Stimulated activated CD8-positive, alpha-beta memory T cell treated with anti-CD3 and anti-CD28 coated beads, Interleukin-12 subunit alpha, Interleukin-12 subunit beta, amount 100 ng/mL, for 24 hours (primary cell): ENCODE data around the gene PTPN9.
"Not testable (repeated sequence)": the region's sequence is repeated elsewhere in the genome, so short reads cannot be mapped to it uniquely, and the experiment has no call there.

Experiments used
- DNase-seq: peaks from one replicate; pipeline ENCODE4 v3.0.0-alpha.2; 2020; ENCODE audit errors: extremely low read depth

PTPN9 gene

DNA sequence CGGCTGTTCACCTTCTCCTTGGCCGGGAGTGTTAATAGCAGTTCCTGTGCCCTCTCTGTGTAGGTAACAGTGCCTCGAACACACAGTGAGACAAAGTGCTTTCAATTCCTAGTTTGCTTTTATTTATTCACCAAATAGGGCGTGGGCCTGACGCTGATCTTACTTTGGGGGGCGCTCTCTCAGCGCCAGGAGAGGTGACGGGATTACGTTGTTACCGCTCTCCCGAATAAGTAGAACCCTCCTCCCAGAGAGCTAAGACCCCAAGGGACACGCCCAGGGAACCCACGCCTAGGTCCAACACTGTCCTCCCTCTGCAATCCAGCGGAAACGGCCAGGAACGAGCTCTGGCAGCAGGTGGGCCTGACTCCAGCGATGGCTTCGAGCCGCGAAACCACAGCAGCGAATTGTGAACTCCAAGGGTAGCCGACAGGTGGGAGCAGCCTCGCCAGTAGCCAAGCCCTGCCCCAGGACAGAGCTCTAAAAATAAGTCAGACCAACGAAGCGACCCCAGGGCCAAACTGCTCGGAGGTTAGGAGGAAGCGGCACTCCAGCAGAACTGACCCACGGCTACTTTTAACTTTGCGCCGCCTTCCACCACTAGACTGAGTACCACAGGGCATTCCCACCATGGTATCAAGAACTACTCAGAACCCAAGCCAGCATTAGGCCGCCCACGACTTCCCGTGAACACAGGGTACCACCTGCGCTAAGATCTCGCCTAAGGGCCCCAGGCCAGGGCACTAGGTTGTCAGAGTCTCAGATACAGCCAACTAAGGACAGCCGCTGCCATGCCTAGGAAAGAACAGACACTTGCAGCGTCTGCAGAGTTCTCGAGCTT is 126.0 kb downstream of the PTPN9 start:
- DNase-seq = peak; percentile 43

DNA sequence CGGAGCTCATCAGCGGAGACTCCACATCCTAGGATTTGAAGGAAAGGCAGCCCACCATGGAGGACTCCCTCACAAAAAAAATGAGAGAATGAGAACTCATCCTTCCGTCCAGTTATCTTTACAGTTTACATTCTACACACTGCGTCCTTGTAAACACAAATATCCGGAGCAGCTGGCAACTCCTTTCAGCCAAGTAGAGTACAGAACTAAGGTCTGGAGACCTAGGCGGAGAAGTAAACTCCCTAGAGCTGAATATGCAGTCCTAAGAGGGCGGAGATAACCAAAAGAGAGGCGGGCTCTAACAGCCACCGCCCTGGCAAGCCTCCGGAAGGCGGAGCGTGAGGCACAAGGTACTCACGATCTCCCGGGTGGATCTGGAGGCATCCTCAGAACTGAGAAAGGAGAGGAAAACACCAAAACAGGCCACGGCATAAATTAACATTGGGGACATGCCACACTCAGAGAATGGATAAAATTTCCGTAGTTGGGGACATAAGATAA is 126.7 kb downstream of the PTPN9 start:
- DNase-seq = peak; percentile 35

DNA sequence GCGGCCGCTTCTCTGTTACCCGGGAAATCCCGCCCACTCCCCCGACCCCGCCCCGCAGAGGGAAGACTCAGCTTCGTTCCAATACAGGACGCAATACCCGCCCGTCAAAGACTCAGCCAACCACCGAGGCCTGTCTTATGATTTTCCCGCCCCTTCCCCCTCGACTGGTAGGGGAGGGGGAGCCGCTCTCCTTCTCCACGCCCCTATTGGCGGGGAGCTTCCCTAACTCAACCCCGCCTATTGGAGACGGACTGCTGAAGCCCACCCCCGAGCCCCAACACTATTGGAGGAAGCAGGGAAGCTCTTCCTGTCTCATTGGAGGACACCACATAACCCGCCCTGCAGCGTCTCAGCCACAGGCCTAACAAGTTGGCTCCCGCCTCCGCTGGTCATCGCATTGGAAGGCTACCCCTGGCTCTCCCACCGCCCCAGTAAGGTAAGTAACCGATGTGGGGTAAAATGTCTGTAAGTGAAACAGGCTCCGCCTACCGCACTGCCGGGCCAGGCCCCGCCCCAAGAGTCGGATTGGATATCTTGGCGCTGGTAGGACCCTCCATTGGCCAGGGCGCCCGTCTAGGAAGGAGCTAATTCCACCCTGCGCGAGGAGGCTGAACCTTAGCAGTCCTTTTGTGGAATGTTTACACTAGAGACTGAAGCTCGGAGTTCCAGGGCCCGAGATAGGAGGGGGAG is 127.3 kb downstream of the PTPN9 start, which contains the start of gene SIN3A:
SIN3A (minus strand) TSS at position 17 of the 690 bp plus-strand sequence. CDS start 21,315 bp downstream, outside the sequence.
- peak; percentile 99 for DNase-seq

DNA sequence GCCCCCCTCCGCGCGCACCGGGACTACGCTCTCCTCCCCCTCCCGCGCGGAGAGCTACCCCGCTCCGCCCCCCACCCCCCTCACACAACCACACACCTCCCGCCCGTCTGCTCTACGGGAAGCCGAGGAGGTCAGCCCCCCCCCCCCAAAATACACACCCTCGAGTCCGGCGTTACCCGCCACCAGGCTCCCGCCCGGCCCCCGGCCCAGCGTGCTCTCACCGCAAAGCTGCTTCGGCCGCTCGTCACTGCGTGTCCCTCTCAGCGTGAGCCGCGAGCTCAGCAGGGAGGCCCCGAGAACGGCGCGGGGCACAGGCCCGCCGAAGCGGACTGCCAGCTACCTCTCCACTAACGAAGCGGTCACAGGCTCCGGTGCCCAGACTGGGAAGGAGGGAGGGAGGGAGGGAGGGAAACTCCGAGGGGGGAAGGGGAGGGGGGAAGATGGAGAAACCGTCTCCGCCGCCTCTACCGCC is 127.9 kb downstream of the PTPN9 start:
- no peak for DNase-seq

DNA sequence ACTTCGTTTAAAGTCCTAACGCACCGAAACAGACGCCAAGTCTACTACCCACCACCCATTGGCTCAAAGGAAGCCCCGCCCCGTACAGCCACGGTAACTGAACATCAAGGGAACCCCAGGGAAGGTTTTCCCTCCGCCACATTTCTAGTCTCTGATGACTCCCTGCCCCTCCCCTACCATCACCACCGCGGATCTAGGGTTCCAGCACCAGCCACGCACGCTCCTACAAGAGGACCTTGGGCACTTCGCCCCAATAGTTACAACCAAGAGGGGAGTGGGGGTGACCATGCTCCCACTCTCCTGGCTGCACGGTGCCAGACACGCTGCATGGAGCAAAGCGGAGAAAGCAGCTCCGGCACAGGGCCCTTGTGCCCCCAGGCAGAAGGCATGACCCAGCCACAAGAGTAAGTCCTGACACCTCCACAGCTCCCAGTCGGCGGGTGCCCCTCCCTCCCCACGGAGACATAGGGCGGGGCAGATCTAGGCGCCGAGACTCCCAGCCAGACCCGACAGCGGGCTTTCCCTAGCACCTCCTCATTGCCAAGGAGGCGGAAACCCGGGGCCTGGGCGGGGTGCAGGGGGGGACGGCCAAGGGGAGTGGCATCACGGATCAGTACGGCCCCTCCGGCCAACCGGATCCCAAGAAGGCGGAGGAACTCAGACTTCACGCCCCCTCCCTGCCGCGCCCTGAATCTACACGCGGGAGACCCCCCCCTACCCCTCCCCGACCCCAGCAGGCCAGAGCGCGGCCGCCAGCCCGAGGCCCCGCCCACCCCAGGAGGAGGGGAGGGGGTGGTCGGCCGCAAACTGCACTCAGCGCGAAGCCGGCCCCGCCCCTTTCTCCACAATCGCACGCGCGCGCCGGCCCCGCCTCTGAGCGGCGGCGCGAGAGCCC is 128.6 kb downstream of the PTPN9 start:
- DNase-seq = peak; percentile 93

DNA sequence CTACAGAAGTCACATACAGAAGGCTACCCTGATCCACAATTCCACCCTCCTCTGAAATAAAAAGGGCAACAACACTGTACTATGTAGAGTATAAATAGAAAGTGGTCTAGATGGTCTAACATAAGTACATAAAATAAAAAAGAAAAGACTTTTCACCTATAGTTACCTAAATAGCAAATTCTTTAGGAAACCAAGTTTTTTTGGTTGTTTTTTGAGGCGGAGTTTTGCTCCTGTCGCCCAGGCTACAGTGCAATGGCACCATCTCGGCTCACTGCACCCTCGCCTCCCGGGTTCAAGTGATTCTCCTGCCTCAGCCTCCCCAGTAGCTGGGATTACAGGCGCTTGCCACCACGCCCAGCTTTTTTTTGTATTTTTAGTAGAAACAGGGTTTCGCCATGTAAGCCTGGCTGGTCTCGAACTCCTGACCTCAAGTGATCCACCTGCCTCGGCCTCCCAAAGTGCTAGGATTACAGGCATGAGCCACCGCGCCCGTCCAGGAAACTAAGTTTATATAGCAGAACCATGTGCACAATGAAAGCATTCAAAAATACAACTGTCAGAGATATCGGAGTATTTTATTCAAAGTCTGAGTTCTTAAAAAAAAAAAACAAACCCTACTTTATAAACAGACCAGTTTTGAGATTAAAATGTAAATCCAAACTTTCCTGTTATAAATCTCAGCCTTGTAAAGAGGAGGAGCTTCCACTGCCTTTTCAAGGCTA is 129.4 kb downstream of the PTPN9 start:
- no peak for DNase-seq

DNA sequence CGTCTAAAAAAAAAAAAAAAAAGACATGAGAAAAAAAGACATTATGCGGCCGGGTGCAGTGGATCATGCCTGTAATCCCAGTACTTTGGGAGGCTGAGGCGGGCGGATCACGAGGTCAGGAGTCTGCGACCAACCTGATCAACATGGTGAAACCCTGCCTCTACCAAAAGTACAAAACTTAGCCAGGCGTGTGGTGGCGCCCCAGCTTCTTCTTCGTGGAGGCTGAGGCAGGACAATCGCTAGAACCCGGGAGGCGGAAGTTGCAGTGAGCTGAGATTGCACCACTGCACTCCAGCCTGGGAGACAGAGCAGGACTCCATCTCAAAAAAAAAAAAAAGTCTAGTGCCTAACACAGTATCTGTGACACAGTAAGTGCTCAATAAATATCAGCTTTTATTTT is 130.9 kb downstream of the PTPN9 start:
- DNase-seq = not testable (repeated sequence)

DNA sequence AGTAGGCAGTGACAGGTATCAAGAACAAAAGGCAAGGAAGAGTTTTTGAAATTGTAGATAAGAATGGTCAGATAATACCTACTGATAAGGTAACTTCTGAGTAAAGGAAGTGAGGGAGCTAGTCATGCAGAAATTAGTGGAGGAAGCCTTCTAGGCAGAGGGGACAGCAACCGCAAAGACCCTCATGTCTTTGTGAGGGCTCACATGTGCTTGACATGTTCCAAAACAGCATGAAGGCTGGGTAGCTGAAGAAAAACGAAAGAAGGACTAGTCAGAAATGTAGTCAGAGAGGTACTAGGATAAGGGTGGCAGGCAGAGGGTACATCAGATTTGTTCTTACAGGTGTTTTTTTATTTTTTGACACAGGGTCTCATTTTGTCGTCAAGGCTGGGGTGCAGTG is 133.0 kb downstream of the PTPN9 start:
- DNase-seq = no peak

DNA sequence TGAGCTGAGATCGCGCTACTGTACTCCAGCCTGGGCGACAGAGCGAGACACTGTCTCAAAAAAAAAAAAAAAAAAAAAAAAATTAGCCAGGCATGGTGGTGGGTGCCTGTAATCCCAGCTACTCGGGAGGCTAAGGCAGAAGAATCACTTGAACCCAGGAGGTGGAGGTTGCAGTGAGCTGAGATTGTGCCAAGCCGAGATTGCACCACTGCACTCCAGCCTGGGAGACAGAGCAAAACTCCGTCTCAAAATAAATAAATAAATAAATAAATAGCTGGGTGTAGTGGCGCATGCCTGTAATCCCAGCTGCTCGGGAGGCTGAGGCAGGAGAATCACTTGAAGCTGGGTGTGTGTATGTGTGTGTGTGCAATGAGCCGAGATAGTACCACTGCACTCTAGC is 133.8 kb downstream of the PTPN9 start:
- not testable (repeated sequence) for DNase-seq

DNA sequence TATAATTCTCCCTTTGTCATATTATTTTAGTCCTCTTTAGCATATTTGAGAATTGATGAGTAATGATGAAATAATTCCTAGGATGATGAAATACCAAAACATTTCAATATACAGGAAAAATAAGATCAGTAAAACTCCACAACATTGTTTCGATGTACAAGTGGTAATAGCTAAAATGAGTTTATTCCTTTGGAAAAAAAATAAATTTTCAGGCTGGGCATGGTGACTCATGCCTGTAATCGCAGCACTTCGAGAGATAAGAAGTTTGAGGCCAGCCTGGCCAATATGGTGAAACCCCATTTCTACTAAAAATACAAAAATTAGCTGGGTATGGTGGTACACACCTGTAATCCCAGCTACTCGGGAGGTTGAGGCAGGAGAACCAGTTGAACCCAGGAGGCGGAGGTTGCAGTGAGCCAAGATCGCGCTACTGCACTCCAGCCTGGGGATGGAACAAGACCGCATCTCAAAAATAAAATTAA is 135.1 kb downstream of the PTPN9 start:
- DNase-seq = not testable (repeated sequence)

DNA sequence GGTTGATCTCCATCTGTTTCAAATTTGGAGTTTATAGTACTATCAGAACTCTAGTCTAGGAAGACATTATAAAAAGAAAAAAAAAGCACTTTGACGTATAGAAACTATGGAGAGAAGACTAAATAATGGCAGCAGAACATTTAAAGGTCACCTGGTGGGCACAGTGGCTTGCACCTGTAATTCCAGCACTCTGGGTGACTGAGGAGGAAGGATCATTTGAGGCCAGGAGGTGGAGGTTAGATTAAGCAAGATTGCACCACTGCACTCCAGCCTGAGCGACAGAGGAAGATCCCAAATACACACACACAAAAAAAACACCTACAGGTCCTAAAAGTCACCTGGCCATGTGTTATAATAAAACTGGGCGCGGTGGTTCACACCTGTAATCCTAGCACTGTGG is 141.4 kb downstream of the PTPN9 start:
- DNase-seq = no peak

DNA sequence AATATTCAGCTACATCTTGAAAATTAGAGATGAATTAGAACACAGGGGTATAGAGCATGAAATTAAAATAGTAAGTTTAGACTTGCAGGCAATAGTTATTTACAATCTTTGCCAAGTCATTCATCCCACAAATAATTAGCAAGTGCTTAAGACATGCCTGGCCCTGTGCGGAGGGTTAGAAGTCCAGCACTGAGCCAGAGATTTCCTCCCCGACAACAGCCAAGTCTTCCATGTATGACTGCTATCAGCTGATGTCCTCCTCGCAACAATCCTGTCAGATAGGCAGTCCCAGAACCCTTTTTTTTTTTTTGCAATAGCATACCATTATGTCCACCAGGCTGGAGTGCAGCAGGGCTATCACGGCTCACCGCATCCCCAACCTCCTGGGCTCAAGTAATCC is 142.2 kb downstream of the PTPN9 start:
- DNase-seq = no peak

DNA sequence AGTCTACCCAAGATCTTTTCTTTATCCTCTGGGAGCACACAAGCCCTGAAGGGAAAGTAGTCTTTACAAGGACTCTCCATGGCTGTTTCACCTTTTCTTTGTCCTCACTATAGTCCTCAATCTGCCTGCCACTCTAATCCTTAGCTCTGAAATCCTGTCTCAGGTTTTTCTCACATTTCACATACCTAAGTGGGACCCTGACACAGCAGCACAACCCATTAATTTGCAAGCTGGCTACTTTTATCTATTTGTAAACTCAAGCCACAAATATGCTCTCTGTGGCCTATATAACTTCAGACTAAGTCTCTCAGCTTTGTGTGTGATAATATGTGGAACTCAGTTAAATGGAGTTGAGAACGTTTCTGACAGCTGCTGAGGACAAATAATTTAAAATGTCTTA is 147.4 kb downstream of the PTPN9 start:
- DNase-seq = no peak

DNA sequence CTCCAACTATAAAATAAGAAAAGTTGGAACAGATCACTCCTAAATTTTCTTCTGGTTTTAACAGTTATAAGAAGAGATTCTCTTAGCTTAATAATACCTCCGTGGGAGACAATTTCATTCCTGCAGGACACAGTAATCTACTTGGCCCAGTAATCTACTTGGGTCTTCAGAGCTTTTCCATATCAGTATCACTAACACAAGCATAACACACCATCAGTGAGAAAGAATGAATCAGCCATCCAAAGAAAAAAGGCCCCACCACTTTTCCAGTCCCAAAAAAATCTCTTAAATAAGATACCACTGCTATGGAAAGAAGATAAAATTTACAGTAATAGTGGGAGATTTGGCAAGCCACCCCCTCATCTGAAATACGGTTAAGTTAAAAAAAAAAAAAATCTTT is 147.8 kb downstream of the PTPN9 start:
- DNase-seq = no peak

DNA sequence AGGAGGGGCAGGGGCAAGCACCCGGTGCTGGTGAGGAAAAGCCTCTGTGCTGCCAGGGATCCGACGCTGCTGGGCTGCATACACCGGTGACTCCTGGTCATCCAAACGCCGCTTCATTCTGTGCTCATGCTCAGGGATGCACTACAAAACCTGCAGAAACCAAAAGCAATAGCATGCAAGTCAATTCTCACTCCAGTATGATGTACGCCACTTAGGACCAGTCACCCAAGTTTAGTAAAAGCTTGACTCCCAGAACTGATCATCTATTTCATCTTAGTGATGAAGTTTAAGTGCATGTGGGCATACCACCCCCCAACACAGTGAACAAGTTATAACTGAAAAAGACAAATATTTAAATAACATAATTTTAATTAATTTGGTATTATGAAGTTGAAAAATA is 148.9 kb downstream of the PTPN9 start:
- DNase-seq = no peak

DNA sequence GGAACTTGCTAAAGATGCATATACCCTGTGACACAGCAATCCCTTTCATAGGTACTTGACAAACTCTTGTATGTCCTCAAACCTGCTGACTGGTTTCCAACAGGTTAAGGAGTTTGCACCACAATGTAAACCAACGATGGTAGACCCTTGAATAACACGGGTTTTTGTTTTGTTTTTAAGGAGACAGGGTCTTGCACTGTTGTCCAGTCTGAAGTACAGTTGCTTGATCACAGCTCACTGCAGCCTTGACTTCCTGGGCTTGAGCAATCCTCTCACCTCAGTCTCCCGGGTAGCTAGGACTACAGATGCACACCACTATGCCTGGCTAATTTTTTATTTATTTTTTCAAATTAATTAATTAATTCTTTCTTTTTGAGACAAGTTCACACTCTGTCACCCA is 151.0 kb downstream of the PTPN9 start:
- no peak for DNase-seq

DNA sequence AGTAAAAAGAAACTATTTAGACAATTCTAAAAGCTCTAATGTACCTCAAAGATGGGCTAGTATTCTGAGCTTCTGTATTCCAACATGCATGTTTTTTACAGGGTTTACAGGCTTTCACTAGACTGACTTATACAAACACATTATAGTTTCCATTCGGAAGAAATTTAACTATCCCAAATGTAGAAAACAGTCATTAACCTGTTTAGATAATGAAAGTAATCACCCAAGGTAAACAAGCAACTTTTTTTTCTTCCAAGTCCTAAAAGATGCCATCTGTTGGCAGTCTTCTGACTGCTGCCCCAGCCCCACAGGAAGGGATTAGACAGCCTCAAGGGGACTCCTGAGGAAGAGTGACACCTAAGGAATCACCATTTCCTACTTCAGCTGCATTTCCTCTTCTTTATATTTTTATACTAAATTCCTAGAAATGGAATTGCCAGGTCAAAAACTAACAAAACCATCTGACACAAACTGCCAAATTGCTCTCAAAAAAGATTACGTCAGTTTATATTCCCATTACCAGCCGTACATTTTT is 153.1 kb downstream of the PTPN9 start:
- DNase-seq = no peak

DNA sequence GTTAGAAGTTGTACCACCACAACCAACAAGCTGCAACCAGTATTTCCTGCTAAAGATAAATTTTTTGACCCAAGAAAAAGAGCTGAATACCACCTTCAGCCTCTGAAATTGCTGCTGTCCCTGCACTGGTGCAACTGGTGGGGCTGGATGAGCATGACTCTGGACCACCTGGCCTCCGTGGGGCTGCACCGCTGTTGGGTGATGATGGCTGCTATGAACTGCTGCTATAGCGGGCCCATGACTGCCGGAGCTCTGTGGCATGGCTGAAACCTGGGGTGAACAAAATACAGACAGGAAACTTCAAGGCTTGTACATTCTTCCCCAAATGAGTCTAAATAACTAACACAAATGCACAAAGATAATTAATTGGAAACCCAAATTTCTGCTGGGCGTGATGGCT is 156.6 kb downstream of the PTPN9 start:
- no peak for DNase-seq

DNA sequence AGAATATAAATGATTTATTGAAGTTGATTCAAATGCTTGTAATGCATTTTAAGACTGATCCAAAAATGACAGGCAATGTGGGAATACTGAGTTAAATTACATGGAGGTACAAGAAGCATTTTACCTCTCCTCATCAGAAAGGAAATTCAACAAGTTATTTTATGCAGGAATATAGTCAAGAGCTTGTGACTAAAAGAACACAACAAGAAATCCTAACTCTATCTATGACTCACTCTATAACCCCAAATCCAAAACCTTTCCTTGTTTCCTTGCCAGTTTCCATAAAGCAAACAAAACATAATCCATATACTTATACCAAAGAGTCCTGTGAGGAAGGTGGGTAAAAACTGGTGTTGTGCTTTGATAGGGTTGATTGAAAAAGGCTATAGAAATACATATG is 158.4 kb downstream of the PTPN9 start:
- DNase-seq = no peak

DNA sequence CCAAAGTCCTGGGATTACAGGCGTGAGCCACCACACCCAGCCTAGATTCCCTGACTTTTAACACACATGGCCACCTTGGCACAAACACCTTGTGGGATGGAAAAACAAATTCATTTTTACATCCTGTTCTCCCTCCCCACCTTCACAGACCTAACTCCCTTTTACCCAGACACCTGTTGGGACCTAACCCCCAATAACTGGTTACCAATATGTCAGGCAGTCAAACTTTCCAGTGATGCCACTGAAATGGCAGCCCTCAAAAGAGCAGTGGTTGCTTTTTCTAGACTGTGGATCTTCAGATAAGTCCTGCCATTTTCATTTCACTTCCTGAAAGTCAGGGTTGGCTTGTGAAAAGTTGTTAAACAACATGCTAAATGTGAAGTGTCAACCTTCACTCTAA is 162.5 kb downstream of the PTPN9 start:
- DNase-seq = no peak
